H9 (cell line): Measurements from ENCODE around the gene LRP1-AS. TPM values are rescaled to one million over a fixed set of nuclear protein-coding genes. Genes with fewer than 3 reads are reported as not detected.

Experiments used
- DNase-seq: peaks from one replicate; pipeline ENCODE4 v3.0.0-alpha.2; 2017
- H2AFZ ChIP-seq: one replicate; pipeline ENCODE4 v1.6.1; 2013; ENCODE audit warnings: mild to moderate bottlenecking, low read length, control low read depth, moderate library complexity
- H2AK5ac ChIP-seq: 2 replicates; pipeline ENCODE4 v1.6.1; 2013; ENCODE audit warnings: low read length, control low read depth, mixed read lengths; ENCODE audit not compliant: insufficient read length
- H2BK120ac ChIP-seq: one replicate; pipeline ENCODE4 v1.6.1; 2013; ENCODE audit warnings: low read depth, mild to moderate bottlenecking, low read length, control low read depth, inconsistent platforms; ENCODE audit not compliant: poor library complexity, severe bottlenecking
- H2BK12ac ChIP-seq: 2 replicates; pipeline ENCODE4 v1.6.1; 2013; ENCODE audit warnings: low read length, control low read depth, mixed read lengths, low read depth; ENCODE audit not compliant: insufficient read length
- H2BK15ac ChIP-seq: 2 replicates; pipeline ENCODE4 v1.6.1; 2013; ENCODE audit warnings: low read depth, low read length, control low read depth
- H2BK20ac ChIP-seq: one replicate; pipeline ENCODE4 v1.6.1; 2013; ENCODE audit warnings: low read depth, mild to moderate bottlenecking, low read length, control low read depth, inconsistent platforms; ENCODE audit not compliant: poor library complexity, severe bottlenecking
- H2BK5ac ChIP-seq: 2 replicates; pipeline ENCODE4 v1.6.1; 2013; ENCODE audit warnings: low read length, control low read depth, mixed read lengths; ENCODE audit not compliant: insufficient read length
- H3K14ac ChIP-seq: 2 replicates; pipeline ENCODE4 v1.6.1; 2013; ENCODE audit warnings: low read length, control low read depth; ENCODE audit not compliant: insufficient read depth
- H3K18ac ChIP-seq: 2 replicates; pipeline ENCODE4 v1.6.1; 2013; ENCODE audit warnings: low read depth, mild to moderate bottlenecking, mixed read lengths, low read length, control low read depth; ENCODE audit not compliant: insufficient read length
- H3K23ac ChIP-seq: 2 replicates; pipeline ENCODE4 v1.6.1; 2013; ENCODE audit warnings: low read length, control low read depth, mixed read lengths, low read depth; ENCODE audit not compliant: insufficient read length
- H3K23me2 ChIP-seq: 2 replicates; pipeline ENCODE4 v1.6.1; 2013; ENCODE audit warnings: low read depth, mild to moderate bottlenecking, mixed read lengths, low read length, control low read depth; ENCODE audit not compliant: insufficient read length, poor library complexity, severe bottlenecking
- H3K27ac ChIP-seq: 2 replicates; pipeline ENCODE4 v1.5.1; 2013; ENCODE audit warnings: low read length, control low read depth, mixed read lengths, low read depth; ENCODE audit not compliant: insufficient read length
- H3K27me3 ChIP-seq: 2 replicates; pipeline ENCODE4 v1.6.1; 2013; ENCODE audit warnings: low read length, control low read depth, inconsistent platforms; ENCODE audit not compliant: insufficient read depth
- H3K4ac ChIP-seq: 2 replicates; pipeline ENCODE4 v1.6.1; 2013; ENCODE audit warnings: low read depth, mild to moderate bottlenecking, control low read depth, inconsistent platforms, low read length, moderate library complexity
- H3K4me1 ChIP-seq: 2 replicates; pipeline ENCODE4 v1.6.1; 2013; ENCODE audit warnings: low read length, control low read depth, inconsistent platforms; ENCODE audit not compliant: insufficient read depth
- H3K4me2 ChIP-seq: 2 replicates; pipeline ENCODE4 v1.6.1; 2013; ENCODE audit warnings: low read length, control low read depth, mixed read lengths; ENCODE audit not compliant: insufficient read length, insufficient read depth
- H3K56ac ChIP-seq: 2 replicates; pipeline ENCODE4 v1.6.1; 2013; ENCODE audit warnings: low read depth, mild to moderate bottlenecking, mixed read lengths, low read length, control low read depth; ENCODE audit not compliant: insufficient read length
- H3K79me1 ChIP-seq: 2 replicates; pipeline ENCODE4 v1.6.1; 2013; ENCODE audit warnings: low read depth, mild to moderate bottlenecking, moderate library complexity, low read length, control low read depth, inconsistent platforms; ENCODE audit not compliant: insufficient read depth, poor library complexity, severe bottlenecking
- H3K79me2 ChIP-seq: 2 replicates; pipeline ENCODE4 v1.6.1; 2013; ENCODE audit warnings: low read length, control low read depth, inconsistent platforms; ENCODE audit not compliant: insufficient read depth
- H3K9ac ChIP-seq: 2 replicates; pipeline ENCODE4 v1.6.1; 2013; ENCODE audit warnings: low read length, control low read depth, mixed read lengths; ENCODE audit not compliant: insufficient read length; ENCODE audit errors: extremely low read depth
- H3K9me3 ChIP-seq: one replicate; pipeline ENCODE4 v1.6.1; 2013; ENCODE audit warnings: low read depth, low read length, inconsistent platforms; ENCODE audit not compliant: control insufficient read depth
- H3T11ph ChIP-seq: one replicate; pipeline ENCODE4 v1.6.1; 2013; ENCODE audit warnings: mild to moderate bottlenecking, low read length, control low read depth, inconsistent platforms
- H4K20me1 ChIP-seq: one replicate; pipeline ENCODE4 v1.6.1; 2013; ENCODE audit not compliant: control insufficient read depth, insufficient read length, insufficient read depth
- H4K5ac ChIP-seq: 2 replicates; pipeline ENCODE4 v1.6.1; 2013; ENCODE audit warnings: low read depth, mild to moderate bottlenecking, mixed read lengths, low read length, control low read depth; ENCODE audit not compliant: insufficient read length
- H4K8ac ChIP-seq: replicated peaks from 2 replicates; pipeline ENCODE4 v1.6.1; 2013; ENCODE audit warnings: low read length, control low read depth, mixed read lengths, low read depth; ENCODE audit not compliant: insufficient read length
- H4K91ac ChIP-seq: 2 replicates; pipeline ENCODE4 v1.6.1; 2013; ENCODE audit warnings: low read depth, mild to moderate bottlenecking, moderate library complexity, mixed read lengths, low read length, control low read depth; ENCODE audit not compliant: insufficient read length
- H3K27ac Mint-ChIP-seq, 3 experiments: 2 replicates in 2 of 3; 3 replicates in 1 of 3; pipeline ENCODE4 v1.8.0; 2020 to 2021; ENCODE audit warnings: mixed read lengths in 3 of 3, mild to moderate bottlenecking in 1 of 3, moderate library complexity in 1 of 3
- H3K27me3 Mint-ChIP-seq: 2 replicates; pipeline ENCODE4 v1.8.0; 2021; ENCODE audit warnings: low read depth, mild to moderate bottlenecking, moderate library complexity, mixed read lengths
- H3K36me3 Mint-ChIP-seq, 3 experiments: 2 replicates in 2 of 3; 3 replicates in 1 of 3; pipeline ENCODE4 v1.8.0; 2020 to 2021; ENCODE audit warnings: low read depth in 3 of 3, mixed read lengths in 3 of 3; ENCODE audit not compliant: insufficient read depth in 1 of 3
- H3K4me1 Mint-ChIP-seq, 2 experiments: 2 replicates each; pipeline ENCODE4 v1.8.0; 2020; ENCODE audit warnings: mixed read lengths in 2 of 2
- H3K4me3 Mint-ChIP-seq, 2 experiments: 2 replicates in 1 of 2; 3 replicates in 1 of 2; pipeline ENCODE4 v1.8.0; 2020 to 2021; ENCODE audit warnings: mild to moderate bottlenecking in 2 of 2, mixed read lengths in 2 of 2, moderate library complexity in 1 of 2
- H3K9me3 Mint-ChIP-seq, 2 experiments: 2 replicates in 1 of 2; 3 replicates in 1 of 2; pipeline ENCODE4 v1.8.0; 2020; ENCODE audit warnings: mild to moderate bottlenecking in 2 of 2, mixed read lengths in 2 of 2, moderate library complexity in 1 of 2
- WGBS: extraction: QIAGEN DNeasy Blood & Tissue Kit; methylation state at CpG from one replicate; pipeline ENCODE4 v1.1.7; 2013; ENCODE audit warnings: missing lambda C conversion rate, low lambda C conversion rate, mixed read lengths; ENCODE audit not compliant: insufficient read length; ENCODE audit errors: extremely low coverage; 5-methylcytosine and 5-hydroxymethylcytosine counted together
- total RNA-seq: library from RNA; stranded (reverse); gene quantifications from 2 replicates; pipeline ENCODE4 v1.2.1, GENCODE V29; 2021
- TF ChIP-seq, protein P1 (sequence below): fragments of 200-600 bp; sonication (generic); conservative IDR thresholded peaks from 3 replicates; pipeline ENCODE4 v1.8.0; 2021; ENCODE audit warnings: antibody characterized with exemption, mild to moderate bottlenecking

LRP1-AS gene
- total RNA-seq, 1 experiment from 2014 or later, result not detected

DNA sequence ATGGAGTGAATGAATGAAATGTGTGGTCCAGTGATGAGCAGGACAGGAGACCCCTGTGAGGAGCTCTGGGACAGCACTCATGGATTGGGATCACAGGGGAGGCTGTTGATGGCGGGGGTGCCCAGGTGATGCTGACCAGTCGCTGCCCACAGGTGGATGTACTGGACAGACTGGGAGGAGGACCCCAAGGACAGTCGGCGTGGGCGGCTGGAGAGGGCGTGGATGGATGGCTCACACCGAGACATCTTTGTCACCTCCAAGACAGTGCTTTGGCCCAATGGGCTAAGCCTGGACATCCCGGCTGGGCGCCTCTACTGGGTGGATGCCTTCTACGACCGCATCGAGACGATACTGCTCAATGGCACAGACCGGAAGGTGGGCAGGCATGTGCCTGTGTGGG is 13.3 kb upstream of the LRP1-AS start:
- H3K27ac ChIP-seq, result no peak overlapping the region
- H2AFZ ChIP-seq, result no peak overlapping the region
- H3K4me3 Mint-ChIP-seq, result no peak overlapping the region
- no peaks in the 10 kb centered on the region for H3K79me1 ChIP-seq
- H3K9ac ChIP-seq, result no peak overlapping the region
- no peak for DNase-seq
- no peak overlapping the region for H2BK5ac ChIP-seq
- no peaks in the 10 kb centered on the region for H3K79me2 ChIP-seq
- no peak overlapping the region for H3K4me2 ChIP-seq
- H3K27me3 ChIP-seq, result no peaks in the 10 kb centered on the region
- no peak overlapping the region for H2AK5ac ChIP-seq
- WGBS, result no CpG with 5 or more reads among the region's 14 CpGs
- no peak overlapping the region for H3K27ac Mint-ChIP-seq
- peaks cover 2% of the 10 kb centered on the region for H4K20me1 ChIP-seq
- H4K91ac ChIP-seq, result no peak overlapping the region
- no peaks in the 10 kb centered on the region for H3K4me1 ChIP-seq
- no peaks in the 10 kb centered on the region for H3K4me1 Mint-ChIP-seq
- H3K23ac ChIP-seq, result no peak overlapping the region
- H3K23me2 ChIP-seq, result no peaks in the 10 kb centered on the region
- H2BK15ac ChIP-seq, result no peak overlapping the region
- no peak overlapping the region for H4K5ac ChIP-seq
- no peaks in the 10 kb centered on the region for H3K9me3 Mint-ChIP-seq
- no peak overlapping the region for H2BK120ac ChIP-seq
- H3K14ac ChIP-seq, result no peak overlapping the region
- no peak overlapping the region for H3K4ac ChIP-seq
- TF ChIP-seq, protein P1, sequence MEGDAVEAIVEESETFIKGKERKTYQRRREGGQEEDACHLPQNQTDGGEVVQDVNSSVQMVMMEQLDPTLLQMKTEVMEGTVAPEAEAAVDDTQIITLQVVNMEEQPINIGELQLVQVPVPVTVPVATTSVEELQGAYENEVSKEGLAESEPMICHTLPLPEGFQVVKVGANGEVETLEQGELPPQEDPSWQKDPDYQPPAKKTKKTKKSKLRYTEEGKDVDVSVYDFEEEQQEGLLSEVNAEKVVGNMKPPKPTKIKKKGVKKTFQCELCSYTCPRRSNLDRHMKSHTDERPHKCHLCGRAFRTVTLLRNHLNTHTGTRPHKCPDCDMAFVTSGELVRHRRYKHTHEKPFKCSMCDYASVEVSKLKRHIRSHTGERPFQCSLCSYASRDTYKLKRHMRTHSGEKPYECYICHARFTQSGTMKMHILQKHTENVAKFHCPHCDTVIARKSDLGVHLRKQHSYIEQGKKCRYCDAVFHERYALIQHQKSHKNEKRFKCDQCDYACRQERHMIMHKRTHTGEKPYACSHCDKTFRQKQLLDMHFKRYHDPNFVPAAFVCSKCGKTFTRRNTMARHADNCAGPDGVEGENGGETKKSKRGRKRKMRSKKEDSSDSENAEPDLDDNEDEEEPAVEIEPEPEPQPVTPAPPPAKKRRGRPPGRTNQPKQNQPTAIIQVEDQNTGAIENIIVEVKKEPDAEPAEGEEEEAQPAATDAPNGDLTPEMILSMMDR, result no peak
- H3T11ph ChIP-seq, result no peak overlapping the region
- no peak overlapping the region for H3K18ac ChIP-seq
- no peak overlapping the region for H2BK20ac ChIP-seq
- H3K56ac ChIP-seq, result no peak overlapping the region
- H3K9me3 ChIP-seq, result no peaks in the 10 kb centered on the region
- no peak overlapping the region for H4K8ac ChIP-seq
- H3K27me3 Mint-ChIP-seq, result no peaks in the 10 kb centered on the region; the same call in 1 of the 2 replicates
- peaks cover 57 to 95% (median 93%) of the 10 kb centered on the region in 3 experiments; a peak in 6 of 7 replicates for H3K36me3 Mint-ChIP-seq
- H2BK12ac ChIP-seq, result no peak overlapping the region
